ENCODE data around the gene DLL1.

The DLL1 gene

DNA sequence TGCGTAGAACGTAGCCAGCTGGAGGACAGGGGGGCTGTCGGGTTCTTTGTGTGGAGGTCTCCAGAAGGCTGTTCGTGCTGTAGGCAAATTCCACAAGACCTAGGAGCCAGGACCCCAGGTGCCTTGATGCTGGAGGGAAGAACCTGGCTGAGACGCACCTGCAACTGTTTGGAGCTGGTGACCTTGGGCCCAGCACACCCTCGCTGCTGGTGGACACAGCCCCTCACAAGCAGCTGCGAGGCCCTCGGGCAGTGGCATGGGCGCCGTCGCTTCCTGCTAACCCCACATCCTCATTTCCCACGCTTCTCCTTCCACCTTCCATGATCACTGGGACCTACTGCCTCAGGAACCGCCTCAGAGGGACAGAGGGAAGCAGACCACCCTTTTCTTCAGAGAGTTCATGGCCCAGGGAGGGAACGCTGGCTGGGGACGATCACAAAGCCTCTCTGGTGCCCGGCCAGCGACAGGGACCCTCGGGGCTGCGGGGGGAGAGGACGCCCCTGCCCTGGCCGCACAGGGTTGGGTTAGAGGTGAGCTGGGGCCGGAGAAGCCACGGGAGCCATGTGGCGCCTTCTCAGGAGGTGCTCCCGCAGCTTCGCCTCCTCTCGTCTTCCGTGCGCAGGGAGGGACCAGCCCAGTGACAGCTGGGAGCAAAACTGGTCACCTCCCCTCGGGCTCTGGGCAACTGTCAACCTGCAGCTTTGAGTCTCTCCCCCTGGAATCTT, 18.4 kb downstream of the DLL1 start:
- Histone ChIP-seq H2BK120ac (ENCODE audit: insufficient read depth, low read length, poor library complexity) (no peak overlapping the region), H3K4me1 (ENCODE audit: control insufficient read depth in 1 of 2, insufficient read depth in 2 of 2, low read length in 2 of 2) (peaks cover 6 to 10% of the 10 kb centered on the region in 2 experiments), H2BK12ac (ENCODE audit: low read length) (no peak overlapping the region), H2AK5ac (ENCODE audit: low read length) (no peak overlapping the region), H3K23ac (ENCODE audit: low read length) (no peak overlapping the region), H4K8ac (ENCODE audit: low read depth, low read length) (no peak overlapping the region), H4K12ac (ENCODE audit: low read depth, low read length) (no peak overlapping the region), H4K91ac (ENCODE audit: low read depth, low read length) (no peak overlapping the region), H2BK5ac (ENCODE audit: low read depth, low read length, poor library complexity) (no peak overlapping the region), H3K79me1 (ENCODE audit: low read length) (no peaks in the 10 kb centered on the region), H3K9ac (ENCODE audit: low read length) (no peak overlapping the region), H3K4me3 (ENCODE audit: low read depth, low read length) (peak overlapping the region; percentile 51), H3K4ac (ENCODE audit: low read depth, low read length) (no peak overlapping the region), H3K27ac (ENCODE audit: low read depth, low read length) (no peak overlapping the region), H3K9me3 (ENCODE audit: insufficient read depth, low read depth, low read length) (no peaks in the 10 kb centered on the region), H2AFZ (ENCODE audit: insufficient read depth, low read length, poor library complexity) (no peak overlapping the region), H3K14ac (ENCODE audit: low read length) (no peak overlapping the region), H3K79me2 (ENCODE audit: control insufficient read depth, insufficient read depth, low read length, poor library complexity) (no peaks in the 10 kb centered on the region), H3K4me2 (ENCODE audit: low read length) (no peak overlapping the region), H3K18ac (ENCODE audit: low read length) (no peak overlapping the region), H3K27me3 (ENCODE audit: insufficient read depth, low read length) (no peaks in the 10 kb centered on the region), H3K36me3 (ENCODE audit: control insufficient read depth in 1 of 2, insufficient read depth in 2 of 2, low read length in 2 of 2) (no peaks in the 10 kb centered on the region)
- DNase-seq = no peak
- WGBS (ENCODE audit: extremely low coverage, insufficient coverage, insufficient read length) = no CpG with 5 or more reads among the region's 30 CpGs

GRCh38 chr6:170271771-170272314, 19.0 kb downstream of the DLL1 start:
- H4K91ac ChIP-seq (ENCODE audit: low read depth, low read length) = no peak overlapping the region
- H4K8ac ChIP-seq (ENCODE audit: low read depth, low read length) = no peak overlapping the region
- peak in 1 of 2 donors; percentile 15 for DNase-seq
- H3K18ac ChIP-seq (ENCODE audit: low read length) = no peak overlapping the region
- H3K9ac ChIP-seq (ENCODE audit: low read length) = no peak overlapping the region
- H3K14ac ChIP-seq (ENCODE audit: low read length) = no peak overlapping the region
- no peaks in the 10 kb centered on the region for H3K27me3 ChIP-seq (ENCODE audit: insufficient read depth, low read length)
- no peaks in the 10 kb centered on the region for H3K36me3 ChIP-seq (ENCODE audit: control insufficient read depth in 1 of 2, insufficient read depth in 2 of 2, low read length in 2 of 2)
- no peak overlapping the region for H2AFZ ChIP-seq (ENCODE audit: insufficient read depth, low read length, poor library complexity)
- peaks cover 6 to 10% of the 10 kb centered on the region in 2 experiments for H3K4me1 ChIP-seq (ENCODE audit: control insufficient read depth in 1 of 2, insufficient read depth in 2 of 2, low read length in 2 of 2)
- H2BK12ac ChIP-seq (ENCODE audit: low read length) = no peak overlapping the region
- WGBS (ENCODE audit: extremely low coverage, insufficient coverage, insufficient read length) = no CpG with 5 or more reads among the region's 32 CpGs
- H3K79me2 ChIP-seq (ENCODE audit: control insufficient read depth, insufficient read depth, low read length, poor library complexity) = no peaks in the 10 kb centered on the region
- no peak overlapping the region for H3K4me3 ChIP-seq (ENCODE audit: low read depth, low read length)
- no peaks in the 10 kb centered on the region for H3K9me3 ChIP-seq (ENCODE audit: insufficient read depth, low read depth, low read length)
- H3K79me1 ChIP-seq (ENCODE audit: low read length) = no peaks in the 10 kb centered on the region
- no peak overlapping the region for H3K4me2 ChIP-seq (ENCODE audit: low read length)
- no peak overlapping the region for H2AK5ac ChIP-seq (ENCODE audit: low read length)
- no peak overlapping the region for H3K27ac ChIP-seq (ENCODE audit: low read depth, low read length)
- no peak overlapping the region for H3K4ac ChIP-seq (ENCODE audit: low read depth, low read length)
- no peak overlapping the region for H2BK120ac ChIP-seq (ENCODE audit: insufficient read depth, low read length, poor library complexity)
- H4K12ac ChIP-seq (ENCODE audit: low read depth, low read length) = no peak overlapping the region
- no peak overlapping the region for H2BK5ac ChIP-seq (ENCODE audit: low read depth, low read length, poor library complexity)
- H3K23ac ChIP-seq (ENCODE audit: low read length) = no peak overlapping the region

- Histone ChIP-seq H3K4me3 (ENCODE audit: low read depth, low read length) (no peak overlapping the region), H2BK5ac (ENCODE audit: low read depth, low read length, poor library complexity) (no peak overlapping the region), H3K23ac (ENCODE audit: low read length) (no peak overlapping the region), H3K36me3 (ENCODE audit: control insufficient read depth in 1 of 2, insufficient read depth in 2 of 2, low read length in 2 of 2) (no peaks in the 10 kb centered on the region), H4K12ac (ENCODE audit: low read depth, low read length) (no peak overlapping the region), H3K79me2 (ENCODE audit: control insufficient read depth, insufficient read depth, low read length, poor library complexity) (no peaks in the 10 kb centered on the region), H3K4me2 (ENCODE audit: low read length) (no peak overlapping the region), H3K9ac (ENCODE audit: low read length) (no peak overlapping the region), H3K79me1 (ENCODE audit: low read length) (no peaks in the 10 kb centered on the region), H2AK5ac (ENCODE audit: low read length) (no peak overlapping the region), H3K4ac (ENCODE audit: low read depth, low read length) (no peak overlapping the region), H2AFZ (ENCODE audit: insufficient read depth, low read length, poor library complexity) (no peak overlapping the region), H3K27ac (ENCODE audit: low read depth, low read length) (no peak overlapping the region), H2BK12ac (ENCODE audit: low read length) (no peak overlapping the region), H2BK120ac (ENCODE audit: insufficient read depth, low read length, poor library complexity) (no peak overlapping the region), H4K91ac (ENCODE audit: low read depth, low read length) (no peak overlapping the region), H3K14ac (ENCODE audit: low read length) (no peak overlapping the region), H3K9me3 (ENCODE audit: insufficient read depth, low read depth, low read length) (no peaks in the 10 kb centered on the region), H3K18ac (ENCODE audit: low read length) (no peak overlapping the region), H3K27me3 (ENCODE audit: insufficient read depth, low read length) (no peaks in the 10 kb centered on the region), H3K4me1 (ENCODE audit: control insufficient read depth in 1 of 2, insufficient read depth in 2 of 2, low read length in 2 of 2) (peaks cover 6 to 10% of the 10 kb centered on the region in 2 experiments), H4K8ac (ENCODE audit: low read depth, low read length) (no peak overlapping the region)
- DNase-seq = no peak
- no CpG with 5 or more reads among the region's 19 CpGs for WGBS (ENCODE audit: extremely low coverage, insufficient coverage, insufficient read length)
Observed at GRCh38 chr6:170270984-170271593, 19.8 kb downstream of the DLL1 start.

DNA sequence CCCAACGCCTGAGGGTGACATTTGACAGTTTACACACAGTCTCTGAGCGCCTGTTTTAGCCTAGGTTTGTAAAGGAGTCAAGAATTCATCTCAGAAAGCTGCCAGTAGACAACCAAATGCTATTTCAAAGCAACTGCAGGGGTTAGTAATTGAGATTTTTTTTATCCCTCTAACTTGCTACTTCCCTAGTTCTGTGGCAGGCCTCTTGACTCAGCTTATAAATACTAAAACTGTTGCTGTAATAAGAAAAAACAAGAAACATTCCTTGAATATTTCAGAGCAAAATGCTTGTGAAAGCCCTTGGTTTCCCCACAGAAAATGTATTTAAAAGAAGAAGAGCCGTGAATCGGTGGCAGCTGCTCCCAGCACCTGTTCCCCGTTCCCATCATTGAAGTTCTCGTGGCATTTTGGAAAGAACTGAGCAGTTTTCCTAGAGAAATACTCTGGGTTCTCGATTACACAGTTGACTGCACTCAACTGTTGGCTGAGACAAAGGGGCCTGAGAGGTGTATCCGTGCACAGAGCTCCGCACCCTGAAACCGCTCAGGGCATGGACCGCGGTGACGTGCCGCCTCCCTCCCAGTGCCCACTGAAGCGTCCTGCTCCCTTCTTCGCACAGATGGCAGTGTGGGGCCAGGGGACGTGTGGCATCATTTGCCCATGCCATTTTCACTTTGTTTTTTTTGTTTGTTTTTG, 20.9 kb downstream of the DLL1 start:
- Histone ChIP-seq H3K9me3 (ENCODE audit: insufficient read depth, low read depth, low read length) (no peaks in the 10 kb centered on the region), H3K36me3 (ENCODE audit: control insufficient read depth in 1 of 2, insufficient read depth in 2 of 2, low read length in 2 of 2) (no peaks in the 10 kb centered on the region), H3K4me2 (ENCODE audit: low read length) (peak overlapping the region; percentile 41), H3K79me2 (ENCODE audit: control insufficient read depth, insufficient read depth, low read length, poor library complexity) (no peaks in the 10 kb centered on the region), H2AFZ (ENCODE audit: insufficient read depth, low read length, poor library complexity) (no peak overlapping the region), H4K12ac (ENCODE audit: low read depth, low read length) (no peak overlapping the region), H2AK5ac (ENCODE audit: low read length) (no peak overlapping the region), H2BK12ac (ENCODE audit: low read length) (no peak overlapping the region), H4K91ac (ENCODE audit: low read depth, low read length) (no peak overlapping the region), H2BK5ac (ENCODE audit: low read depth, low read length, poor library complexity) (no peak overlapping the region), H3K4me3 (ENCODE audit: low read depth, low read length) (no peak overlapping the region), H2BK120ac (ENCODE audit: insufficient read depth, low read length, poor library complexity) (no peak overlapping the region), H3K79me1 (ENCODE audit: low read length) (no peaks in the 10 kb centered on the region), H3K4me1 (ENCODE audit: control insufficient read depth in 1 of 2, insufficient read depth in 2 of 2, low read length in 2 of 2) (peaks cover 6 to 10% of the 10 kb centered on the region in 2 experiments), H3K9ac (ENCODE audit: low read length) (no peak overlapping the region), H3K18ac (ENCODE audit: low read length) (no peak overlapping the region), H3K27ac (ENCODE audit: low read depth, low read length) (no peak overlapping the region), H3K14ac (ENCODE audit: low read length) (no peak overlapping the region), H3K4ac (ENCODE audit: low read depth, low read length) (no peak overlapping the region), H3K23ac (ENCODE audit: low read length) (no peak overlapping the region), H4K8ac (ENCODE audit: low read depth, low read length) (no peak overlapping the region), H3K27me3 (ENCODE audit: insufficient read depth, low read length) (no peaks in the 10 kb centered on the region)
- WGBS (ENCODE audit: extremely low coverage, insufficient coverage, insufficient read length) = no CpG with 5 or more reads among the region's 17 CpGs
- DNase-seq = peak in 1 of 2 donors; percentile 12
